Calu3 (cell line): ENCODE results near the gene RANBP17. TPM values are rescaled to one million over a fixed set of nuclear protein-coding genes. Genes with fewer than 3 reads are reported as not detected.
A peak's percentile ranks its signal among the peaks of the same experiment; 100 is the strongest.
"Not testable (repeated sequence)": the region's sequence is repeated elsewhere in the genome, so short reads cannot be mapped to it uniquely, and the experiment has no call there.

Experiments
- BruUV-seq: library from RNA; stranded (reverse); fragments of 400-500 nt; replicated peaks from 2 replicates; lab custom pipeline; 2021; lab: Mats Ljungman, UMichigan
- CTCF ChIA-PET: fragments of 300-600 bp; sonication (Branson Sonifier 250); formaldehyde crosslinking; loops from one replicate; lab custom pipeline; 2022; ENCODE audit warnings: antibody characterized with exemption; lab: Charles Lee
- DNase-seq: peaks from one replicate; pipeline ENCODE4 v3.0.0; 2022
- H3K27ac Mint-ChIP-seq: one replicate; pipeline ENCODE4 v1.8.0; 2022; ENCODE audit warnings: mixed read lengths; ENCODE audit not compliant: unreplicated experiment
- H3K27me3 Mint-ChIP-seq: one replicate; pipeline ENCODE4 v1.8.0; 2022; ENCODE audit warnings: mixed read lengths; ENCODE audit not compliant: unreplicated experiment
- H3K36me3 Mint-ChIP-seq: one replicate; pipeline ENCODE4 v1.8.0; 2022; ENCODE audit warnings: mild to moderate bottlenecking, moderate library complexity, mixed read lengths; ENCODE audit not compliant: insufficient read depth, unreplicated experiment
- H3K4me1 Mint-ChIP-seq: one replicate; pipeline ENCODE4 v1.8.0; 2022; ENCODE audit warnings: mild to moderate bottlenecking, low read depth, mixed read lengths; ENCODE audit not compliant: unreplicated experiment
- H3K4me3 Mint-ChIP-seq: one replicate; pipeline ENCODE4 v1.8.0; 2022; ENCODE audit warnings: mild to moderate bottlenecking, low read depth, moderate library complexity, mixed read lengths; ENCODE audit not compliant: unreplicated experiment
- H3K9me3 Mint-ChIP-seq: one replicate; pipeline ENCODE4 v1.8.0; 2022; ENCODE audit warnings: low read depth, mixed read lengths; ENCODE audit not compliant: unreplicated experiment
- intact Hi-C: fragments of 100-400 bp; cut with micrococcal nuclease; formaldehyde crosslinking; loops from one replicate; pipeline ENCODE4 v1.10.0; 2022; ENCODE audit not compliant: unreplicated experiment
- total RNA-seq: library from RNA; stranded (reverse); gene quantifications from 2 replicates; pipeline ENCODE4 v1.2.3, GENCODE V29; 2022
- TF ChIP-seq, protein P1 (sequence below): fragments of 200-600 bp; IDR thresholded peaks from one replicate; pipeline ENCODE4 v1.8.0; 2022; ENCODE audit warnings: antibody characterized with exemption; ENCODE audit not compliant: unreplicated experiment

Gene RANBP17
- total RNA-seq, 1 experiment from 2014 or later, result 117 TPM

GRCh38 chr5:171162596-171162995 is 300.8 kb downstream of the RANBP17 start:
- CTCF ChIA-PET, result interaction anchor here (0.9 kb wide), 1 partner anchor 353 kb away, joined by 3 read pairs; no protein-coding TSS in a partner anchor
- no peaks in the 10 kb centered on the region for H3K9me3 Mint-ChIP-seq
- no peaks in the 10 kb centered on the region for H3K27me3 Mint-ChIP-seq
- H3K4me3 Mint-ChIP-seq, result no peak overlapping the region
- H3K36me3 Mint-ChIP-seq, result no peaks in the 10 kb centered on the region
- peaks cover 8% of the 10 kb centered on the region for H3K4me1 Mint-ChIP-seq
- TF ChIP-seq, protein P1, sequence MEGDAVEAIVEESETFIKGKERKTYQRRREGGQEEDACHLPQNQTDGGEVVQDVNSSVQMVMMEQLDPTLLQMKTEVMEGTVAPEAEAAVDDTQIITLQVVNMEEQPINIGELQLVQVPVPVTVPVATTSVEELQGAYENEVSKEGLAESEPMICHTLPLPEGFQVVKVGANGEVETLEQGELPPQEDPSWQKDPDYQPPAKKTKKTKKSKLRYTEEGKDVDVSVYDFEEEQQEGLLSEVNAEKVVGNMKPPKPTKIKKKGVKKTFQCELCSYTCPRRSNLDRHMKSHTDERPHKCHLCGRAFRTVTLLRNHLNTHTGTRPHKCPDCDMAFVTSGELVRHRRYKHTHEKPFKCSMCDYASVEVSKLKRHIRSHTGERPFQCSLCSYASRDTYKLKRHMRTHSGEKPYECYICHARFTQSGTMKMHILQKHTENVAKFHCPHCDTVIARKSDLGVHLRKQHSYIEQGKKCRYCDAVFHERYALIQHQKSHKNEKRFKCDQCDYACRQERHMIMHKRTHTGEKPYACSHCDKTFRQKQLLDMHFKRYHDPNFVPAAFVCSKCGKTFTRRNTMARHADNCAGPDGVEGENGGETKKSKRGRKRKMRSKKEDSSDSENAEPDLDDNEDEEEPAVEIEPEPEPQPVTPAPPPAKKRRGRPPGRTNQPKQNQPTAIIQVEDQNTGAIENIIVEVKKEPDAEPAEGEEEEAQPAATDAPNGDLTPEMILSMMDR, result peak; percentile 53
- DNase-seq, result peak; percentile 56
- no peak overlapping the region for H3K27ac Mint-ChIP-seq
- BruUV-seq, result no TSS peak
- intact Hi-C loops, result loop anchor here (5.0 kb wide), 1 partner anchor 170 kb away; no protein-coding TSS in a partner anchor

- Mint-ChIP-seq H3K27ac (no peak overlapping the region), H3K4me1 (no peaks in the 10 kb centered on the region), H3K27me3 (no peaks in the 10 kb centered on the region), H3K36me3 (no peaks in the 10 kb centered on the region), H3K4me3 (no peak overlapping the region), H3K9me3 (no peaks in the 10 kb centered on the region)
- CTCF ChIA-PET, result interaction anchor here (1.1 kb wide), 1 partner anchor 10 kb away, joined by 3 read pairs; no protein-coding TSS in a partner anchor
- intact Hi-C loops, result no loop called here
- no peak for DNase-seq
- no TSS peak for BruUV-seq
- TF ChIP-seq, protein P1, result no peak
Observed at GRCh38 chr5:171166766-171167165, 304.9 kb downstream of the RANBP17 start.

DNA sequence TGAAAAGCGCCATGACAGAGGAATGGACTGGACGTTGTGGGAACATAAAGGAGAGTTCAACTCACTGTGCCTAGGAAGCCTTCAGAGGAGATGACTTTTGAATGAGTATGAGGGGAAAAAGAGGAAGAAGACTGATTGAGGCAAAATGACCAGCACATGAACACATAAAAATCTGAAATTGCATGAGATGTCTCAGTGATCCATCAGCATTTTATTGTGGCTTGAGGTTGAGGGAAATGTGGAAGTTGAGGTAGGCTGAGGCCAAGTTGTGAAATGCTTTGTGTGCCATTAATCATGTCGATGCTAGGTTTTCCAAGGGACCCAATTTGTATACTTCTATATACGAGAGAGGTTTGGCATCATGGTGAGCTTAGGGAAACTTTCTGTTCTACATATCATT is 306.4 kb downstream of the RANBP17 start:
- CTCF ChIA-PET, result interaction anchor here (1.5 kb wide), 1 partner anchor 13 kb away, joined by 3 read pairs; no protein-coding TSS in a partner anchor
- BruUV-seq, result no TSS peak
- Mint-ChIP-seq H3K9me3 (no peaks in the 10 kb centered on the region), H3K27me3 (no peaks in the 10 kb centered on the region), H3K4me3 (no peak overlapping the region), H3K4me1 (no peaks in the 10 kb centered on the region), H3K36me3 (no peaks in the 10 kb centered on the region), H3K27ac (no peak overlapping the region)
- TF ChIP-seq, protein P1, result no peak
- intact Hi-C loops, result no loop called here
- DNase-seq, result no peak

GRCh38 chr5:171174960-171175359 is 313.1 kb downstream of the RANBP17 start:
- H3K4me1 Mint-ChIP-seq, BruUV-seq, H3K27me3 Mint-ChIP-seq, DNase-seq, H3K36me3 Mint-ChIP-seq, H3K27ac Mint-ChIP-seq, H3K4me3 Mint-ChIP-seq, H3K9me3 Mint-ChIP-seq: not testable (repeated sequence)
- intact Hi-C loops, result loop anchor here (5.0 kb wide), 1 partner anchor 368 kb away; no protein-coding TSS in a partner anchor
- CTCF ChIA-PET, result interaction anchor here (0.7 kb wide), 1 partner anchor 280 kb away, joined by 3 read pairs; no protein-coding TSS in a partner anchor

DNA sequence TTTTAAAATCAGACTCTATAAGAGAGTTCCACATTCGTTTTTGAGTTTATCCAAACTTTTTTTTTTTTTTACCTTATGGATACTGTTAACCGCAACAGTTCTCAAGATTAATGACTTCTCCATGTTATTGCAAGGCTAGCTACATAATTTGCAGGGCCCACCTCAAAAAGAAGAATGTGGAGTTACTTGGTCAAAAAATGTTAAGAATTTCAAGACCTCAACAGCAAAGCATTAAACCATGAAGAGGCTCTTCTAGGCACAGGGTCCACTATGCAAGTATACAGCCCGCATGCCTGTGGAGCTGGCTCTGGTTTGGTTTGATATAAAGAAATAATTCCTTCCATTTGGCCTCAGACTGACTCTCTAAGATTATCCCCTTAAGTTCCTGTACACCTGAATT is 313.9 kb downstream of the RANBP17 start:
- H3K27ac Mint-ChIP-seq, result no peak overlapping the region
- intact Hi-C loops, result no loop called here
- no peaks in the 10 kb centered on the region for H3K4me1 Mint-ChIP-seq
- no peaks in the 10 kb centered on the region for H3K9me3 Mint-ChIP-seq
- H3K36me3 Mint-ChIP-seq, result no peaks in the 10 kb centered on the region
- no peak for DNase-seq
- H3K4me3 Mint-ChIP-seq, result no peak overlapping the region
- no peaks in the 10 kb centered on the region for H3K27me3 Mint-ChIP-seq
- CTCF ChIA-PET, result interaction anchor here (0.7 kb wide), 1 partner anchor 281 kb away, joined by 3 read pairs; no protein-coding TSS in a partner anchor
- TF ChIP-seq, protein P1, result no peak
- no TSS peak for BruUV-seq

- H3K27ac Mint-ChIP-seq, BruUV-seq, H3K4me3 Mint-ChIP-seq, CTCF ChIA-PET, H3K9me3 Mint-ChIP-seq, H3K4me1 Mint-ChIP-seq, H3K36me3 Mint-ChIP-seq, intact Hi-C loops, H3K27me3 Mint-ChIP-seq, DNase-seq: not testable (repeated sequence)
Observed at GRCh38 chr5:171178190-171178589, 316.4 kb downstream of the RANBP17 start.
